ENCODE measurements around the gene DNAH3. TPM values are rescaled to one million over a fixed set of nuclear protein-coding genes. Genes with fewer than 3 reads are reported as not detected.

The DNAH3 gene
- total RNA-seq, 2 donors from 2014 or later = 0.40 to 0.82 TPM

DNA sequence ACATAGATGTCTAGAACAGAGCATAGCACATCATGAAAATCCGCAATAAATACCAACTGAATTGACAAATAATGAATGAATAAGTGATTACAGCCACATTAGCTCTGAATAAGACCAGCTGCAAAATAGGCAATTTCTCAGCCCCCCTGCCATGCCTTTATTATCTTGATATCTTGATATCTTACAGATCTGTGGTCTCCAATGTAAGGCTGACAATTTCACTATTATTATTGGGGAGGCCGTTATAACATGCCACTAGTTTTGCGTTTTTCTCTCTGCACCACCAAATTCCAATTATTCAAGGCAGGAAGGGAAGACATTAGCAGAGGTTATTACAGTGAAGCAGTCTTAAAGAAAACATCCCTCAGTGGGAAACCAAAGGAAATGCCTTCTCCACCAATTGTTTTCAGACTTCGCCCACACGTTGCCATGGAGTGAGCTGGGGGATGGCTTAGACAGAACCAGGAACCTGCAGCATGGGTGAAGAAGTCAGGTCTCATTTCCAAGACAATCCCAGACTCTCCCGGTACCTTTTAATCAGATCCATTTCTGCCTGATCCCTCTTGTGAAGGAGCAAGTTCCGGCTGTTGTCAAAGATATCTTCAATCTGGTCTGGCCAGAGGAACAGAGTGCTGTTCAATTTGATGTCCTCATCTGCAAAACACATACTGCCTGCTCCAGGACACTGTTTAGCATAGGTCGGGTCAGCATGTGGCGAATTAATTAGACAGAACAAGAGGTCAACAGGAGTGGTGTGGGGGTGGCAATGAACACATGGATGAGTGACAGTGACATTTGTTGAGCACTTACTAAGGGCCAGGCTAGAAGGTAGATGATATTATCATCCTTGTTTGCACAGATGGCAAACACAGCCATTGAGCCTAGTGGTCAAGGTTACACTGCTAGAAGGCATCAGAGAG is 46.4 kb downstream of the DNAH3 start:
- no peak overlapping the region for H3K4me3 ChIP-seq (ENCODE audit: low read length)
- no peak overlapping the region for H3K4me3 Mint-ChIP-seq
- no peak for DNase-seq

DNA sequence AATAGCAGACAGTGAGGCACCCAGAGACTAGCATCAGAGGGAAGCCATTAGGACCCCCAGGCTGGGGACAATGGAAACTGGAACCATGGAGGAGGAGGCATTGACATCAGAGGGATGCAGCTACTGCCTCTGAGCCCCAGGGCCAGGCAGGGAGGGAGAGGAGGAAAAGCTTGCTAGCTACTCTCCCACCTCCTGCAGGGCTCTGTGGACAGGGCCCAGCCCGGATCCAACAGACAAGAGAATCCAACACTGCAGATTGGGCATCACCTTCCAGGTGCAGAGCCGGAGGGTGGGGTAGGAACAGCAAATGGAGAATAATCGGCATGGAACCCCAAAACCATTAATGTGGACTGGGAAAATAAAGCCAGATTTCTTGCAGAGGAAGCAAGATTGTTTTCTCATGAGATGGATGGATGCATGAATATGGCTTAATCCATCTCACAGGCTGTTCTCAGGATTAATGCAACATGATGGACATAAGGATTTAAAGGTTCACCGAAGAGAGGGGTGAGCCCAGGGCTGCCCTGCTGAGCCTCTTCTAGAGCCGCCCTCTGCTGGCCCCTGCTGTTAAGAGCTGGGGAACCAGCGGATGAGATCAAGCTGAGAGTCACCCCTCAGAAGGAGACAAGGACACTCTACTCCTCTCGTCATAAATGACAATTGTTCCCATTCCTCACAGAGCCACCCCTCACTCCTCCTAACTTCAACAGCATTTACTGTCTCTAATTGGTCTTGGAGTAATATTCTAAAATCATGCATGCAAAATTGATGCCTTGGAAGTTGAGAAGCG is 48.8 kb downstream of the DNAH3 start:
- no peaks in the 10 kb centered on the region for H3K36me3 Mint-ChIP-seq (ENCODE audit: low read depth)
- peak; percentile 65 for DNase-seq

More for the DNA sequence above, 46.4 kb downstream of the DNAH3 start:
- no peaks in the 10 kb centered on the region for H3K9me3 Mint-ChIP-seq
- Histone ChIP-seq H3K36me3 (ENCODE audit: control insufficient read depth, insufficient read depth, low read length) (no peaks in the 10 kb centered on the region), H3K27me3 (ENCODE audit: control insufficient read depth, insufficient read depth, low read length, poor library complexity, severe bottlenecking) (no peaks in the 10 kb centered on the region), H3K27ac (ENCODE audit: low read depth, low read length) (peak overlapping the region; percentile 47), H3K4me1 (ENCODE audit: control insufficient read depth, insufficient read depth, low read length) (no peaks in the 10 kb centered on the region), H3K9ac (ENCODE audit: extremely low read depth, low read length, poor library complexity, severe bottlenecking) (no peak overlapping the region), H3K9me3 (ENCODE audit: control insufficient read depth, low read length) (no peaks in the 10 kb centered on the region)
- H3K27ac Mint-ChIP-seq = no peak overlapping the region
- H3K27me3 Mint-ChIP-seq (ENCODE audit: insufficient read depth) = no peaks in the 10 kb centered on the region
- TF ChIP-seq, protein P1, sequence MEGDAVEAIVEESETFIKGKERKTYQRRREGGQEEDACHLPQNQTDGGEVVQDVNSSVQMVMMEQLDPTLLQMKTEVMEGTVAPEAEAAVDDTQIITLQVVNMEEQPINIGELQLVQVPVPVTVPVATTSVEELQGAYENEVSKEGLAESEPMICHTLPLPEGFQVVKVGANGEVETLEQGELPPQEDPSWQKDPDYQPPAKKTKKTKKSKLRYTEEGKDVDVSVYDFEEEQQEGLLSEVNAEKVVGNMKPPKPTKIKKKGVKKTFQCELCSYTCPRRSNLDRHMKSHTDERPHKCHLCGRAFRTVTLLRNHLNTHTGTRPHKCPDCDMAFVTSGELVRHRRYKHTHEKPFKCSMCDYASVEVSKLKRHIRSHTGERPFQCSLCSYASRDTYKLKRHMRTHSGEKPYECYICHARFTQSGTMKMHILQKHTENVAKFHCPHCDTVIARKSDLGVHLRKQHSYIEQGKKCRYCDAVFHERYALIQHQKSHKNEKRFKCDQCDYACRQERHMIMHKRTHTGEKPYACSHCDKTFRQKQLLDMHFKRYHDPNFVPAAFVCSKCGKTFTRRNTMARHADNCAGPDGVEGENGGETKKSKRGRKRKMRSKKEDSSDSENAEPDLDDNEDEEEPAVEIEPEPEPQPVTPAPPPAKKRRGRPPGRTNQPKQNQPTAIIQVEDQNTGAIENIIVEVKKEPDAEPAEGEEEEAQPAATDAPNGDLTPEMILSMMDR (conservative IDR thresholded peaks at IDR 0.05) = no peak
- H3K36me3 Mint-ChIP-seq (ENCODE audit: low read depth) = no peaks in the 10 kb centered on the region
- WGBS, 2 experiments (ENCODE audit: insufficient coverage in 1 of 2, insufficient read length in 1 of 2) = 69 to 72% methylated on average over 7 to 8 of the region's 9 CpGs
- peaks cover 14% of the 10 kb centered on the region for H3K4me1 Mint-ChIP-seq

DNA sequence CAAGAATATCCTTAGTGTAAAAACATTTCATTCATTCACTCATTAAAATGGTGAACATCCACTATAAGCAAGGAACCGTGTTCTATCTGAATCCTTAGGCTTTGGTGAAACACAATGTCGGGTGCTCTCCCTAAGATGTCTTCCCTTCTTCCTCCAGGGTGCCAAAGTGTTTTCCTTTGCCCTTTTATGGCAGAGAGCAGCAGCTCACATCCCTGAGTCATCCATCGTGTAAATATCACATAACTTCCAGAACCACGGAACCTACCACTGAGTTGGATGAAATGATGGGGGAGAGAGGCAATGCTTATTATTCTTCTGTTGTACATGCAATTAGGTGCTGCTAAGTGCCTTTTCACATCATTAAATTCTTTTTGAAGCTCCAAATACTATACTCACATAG is 50.2 kb downstream of the DNAH3 start:
- Mint-ChIP-seq H3K4me1 (peaks cover 14% of the 10 kb centered on the region), H3K27ac (no peak overlapping the region), H3K36me3 (ENCODE audit: low read depth) (no peaks in the 10 kb centered on the region), H3K4me3 (no peak overlapping the region), H3K27me3 (ENCODE audit: insufficient read depth) (no peaks in the 10 kb centered on the region), H3K9me3 (no peaks in the 10 kb centered on the region)
- H3K9me3 ChIP-seq (ENCODE audit: control insufficient read depth, low read length) = no peaks in the 10 kb centered on the region
- TF ChIP-seq, protein P1 (conservative IDR thresholded peaks at IDR 0.05) = no peak
- no peaks in the 10 kb centered on the region for H3K27me3 ChIP-seq (ENCODE audit: control insufficient read depth, insufficient read depth, low read length, poor library complexity, severe bottlenecking)
- H3K4me1 ChIP-seq (ENCODE audit: control insufficient read depth, insufficient read depth, low read length) = no peaks in the 10 kb centered on the region
- H3K36me3 ChIP-seq (ENCODE audit: control insufficient read depth, insufficient read depth, low read length) = no peaks in the 10 kb centered on the region
- no peak overlapping the region for H3K4me3 ChIP-seq (ENCODE audit: low read length)
- no peak for DNase-seq
- whole genome bisulfite sequencing, 2 experiments (ENCODE audit: insufficient coverage in 1 of 2, insufficient read length in 1 of 2) = 82 to 92% methylated on average over 2 to 4 of the region's 4 CpGs
- no peak overlapping the region for H3K27ac ChIP-seq (ENCODE audit: low read depth, low read length)
- no peak overlapping the region for H3K9ac ChIP-seq (ENCODE audit: extremely low read depth, low read length, poor library complexity, severe bottlenecking)

More for the DNA sequence above, 48.8 kb downstream of the DNAH3 start:
- H3K9me3 Mint-ChIP-seq = no peaks in the 10 kb centered on the region
- Histone ChIP-seq H3K27me3 (ENCODE audit: control insufficient read depth, insufficient read depth, low read length, poor library complexity, severe bottlenecking) (no peaks in the 10 kb centered on the region), H3K36me3 (ENCODE audit: control insufficient read depth, insufficient read depth, low read length) (no peaks in the 10 kb centered on the region), H3K9ac (ENCODE audit: extremely low read depth, low read length, poor library complexity, severe bottlenecking) (no peak overlapping the region), H3K4me1 (ENCODE audit: control insufficient read depth, insufficient read depth, low read length) (no peaks in the 10 kb centered on the region), H3K9me3 (ENCODE audit: control insufficient read depth, low read length) (no peaks in the 10 kb centered on the region), H3K4me3 (ENCODE audit: low read length) (no peak overlapping the region), H3K27ac (ENCODE audit: low read depth, low read length) (no peak overlapping the region)
- no peak overlapping the region for H3K4me3 Mint-ChIP-seq
- H3K4me1 Mint-ChIP-seq = peaks cover 14% of the 10 kb centered on the region
- TF ChIP-seq, protein P1 (conservative IDR thresholded peaks at IDR 0.05) = peak; percentile 65
- no peaks in the 10 kb centered on the region for H3K27me3 Mint-ChIP-seq (ENCODE audit: insufficient read depth)
- WGBS, 2 experiments (ENCODE audit: insufficient coverage in 1 of 2, insufficient read length in 1 of 2) = 79 to 92% methylated on average over 4 to 8 of the region's 8 CpGs
- no peak overlapping the region for H3K27ac Mint-ChIP-seq

Data from endodermal cell (in vitro differentiated cells).